ENCODE measurements around the gene DNLZ.

DNA sequence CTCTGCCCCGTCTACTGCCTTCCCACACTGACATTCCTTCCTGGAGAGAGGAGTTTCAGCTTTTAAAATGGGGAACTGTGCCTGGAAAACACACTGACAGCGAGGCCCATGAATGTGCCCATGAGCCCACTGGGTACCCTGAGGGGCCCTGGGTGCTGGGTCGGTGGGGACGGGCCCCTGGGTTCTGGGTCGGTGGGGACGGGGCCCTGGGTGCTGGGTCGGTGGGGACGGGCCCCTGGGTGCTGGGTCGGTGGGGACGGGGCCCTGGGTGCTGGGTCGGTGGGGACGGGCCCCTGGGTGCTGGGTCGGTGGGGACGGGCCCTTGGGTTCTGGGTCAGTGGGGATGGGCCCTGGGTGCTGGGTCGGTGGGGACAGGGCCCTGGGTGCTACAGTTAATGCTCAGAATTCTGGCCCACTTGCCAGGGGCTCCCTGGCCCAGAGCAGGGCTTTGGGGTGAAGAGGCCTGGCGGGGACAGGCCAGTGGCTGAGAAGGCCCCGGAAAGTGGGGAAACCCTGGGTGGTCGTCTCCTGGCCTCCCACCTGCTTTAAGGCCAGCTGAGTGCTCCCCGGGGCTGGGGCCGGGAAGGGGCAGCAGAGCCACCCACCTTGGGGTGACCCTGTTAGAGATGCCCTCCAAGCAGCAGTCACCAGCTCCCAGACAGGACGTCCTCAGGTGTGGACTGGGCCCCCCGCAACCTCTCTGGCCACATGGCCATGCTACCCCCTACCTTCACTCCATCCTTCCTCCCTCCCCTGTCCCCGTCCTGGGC, 33.7 kb downstream of the DNLZ start:
- TF ChIP-seq, protein P1, sequence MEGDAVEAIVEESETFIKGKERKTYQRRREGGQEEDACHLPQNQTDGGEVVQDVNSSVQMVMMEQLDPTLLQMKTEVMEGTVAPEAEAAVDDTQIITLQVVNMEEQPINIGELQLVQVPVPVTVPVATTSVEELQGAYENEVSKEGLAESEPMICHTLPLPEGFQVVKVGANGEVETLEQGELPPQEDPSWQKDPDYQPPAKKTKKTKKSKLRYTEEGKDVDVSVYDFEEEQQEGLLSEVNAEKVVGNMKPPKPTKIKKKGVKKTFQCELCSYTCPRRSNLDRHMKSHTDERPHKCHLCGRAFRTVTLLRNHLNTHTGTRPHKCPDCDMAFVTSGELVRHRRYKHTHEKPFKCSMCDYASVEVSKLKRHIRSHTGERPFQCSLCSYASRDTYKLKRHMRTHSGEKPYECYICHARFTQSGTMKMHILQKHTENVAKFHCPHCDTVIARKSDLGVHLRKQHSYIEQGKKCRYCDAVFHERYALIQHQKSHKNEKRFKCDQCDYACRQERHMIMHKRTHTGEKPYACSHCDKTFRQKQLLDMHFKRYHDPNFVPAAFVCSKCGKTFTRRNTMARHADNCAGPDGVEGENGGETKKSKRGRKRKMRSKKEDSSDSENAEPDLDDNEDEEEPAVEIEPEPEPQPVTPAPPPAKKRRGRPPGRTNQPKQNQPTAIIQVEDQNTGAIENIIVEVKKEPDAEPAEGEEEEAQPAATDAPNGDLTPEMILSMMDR (IDR thresholded peaks at IDR 0.05) = no peak
- TF ChIP-seq POLR2A (IDR thresholded peaks at IDR 0.05) = no peak
